OCI-LY1 (cell line): ENCODE measurements around the gene MED15.

Experiments used
- EZH2 ChIP-seq: fragments of 200-600 bp; sonication (generic), shearing (Covaris generic); IDR thresholded peaks from 2 replicates; pipeline ENCODE4 v1.8.0; 2017; ENCODE audit warnings: borderline replicate concordance, mixed run types, mild to moderate bottlenecking, antibody characterized with exemption, low read length, moderate library complexity, mixed read lengths
- TF ChIP-seq, protein P1 (sequence below): fragments of 200-600 bp; sonication (generic), shearing (Covaris generic); IDR thresholded peaks from 2 replicates; pipeline ENCODE4 v1.5.1; 2017; ENCODE audit warnings: mild to moderate bottlenecking, antibody characterized with exemption, low read length, moderate library complexity, mixed read lengths

DNA sequence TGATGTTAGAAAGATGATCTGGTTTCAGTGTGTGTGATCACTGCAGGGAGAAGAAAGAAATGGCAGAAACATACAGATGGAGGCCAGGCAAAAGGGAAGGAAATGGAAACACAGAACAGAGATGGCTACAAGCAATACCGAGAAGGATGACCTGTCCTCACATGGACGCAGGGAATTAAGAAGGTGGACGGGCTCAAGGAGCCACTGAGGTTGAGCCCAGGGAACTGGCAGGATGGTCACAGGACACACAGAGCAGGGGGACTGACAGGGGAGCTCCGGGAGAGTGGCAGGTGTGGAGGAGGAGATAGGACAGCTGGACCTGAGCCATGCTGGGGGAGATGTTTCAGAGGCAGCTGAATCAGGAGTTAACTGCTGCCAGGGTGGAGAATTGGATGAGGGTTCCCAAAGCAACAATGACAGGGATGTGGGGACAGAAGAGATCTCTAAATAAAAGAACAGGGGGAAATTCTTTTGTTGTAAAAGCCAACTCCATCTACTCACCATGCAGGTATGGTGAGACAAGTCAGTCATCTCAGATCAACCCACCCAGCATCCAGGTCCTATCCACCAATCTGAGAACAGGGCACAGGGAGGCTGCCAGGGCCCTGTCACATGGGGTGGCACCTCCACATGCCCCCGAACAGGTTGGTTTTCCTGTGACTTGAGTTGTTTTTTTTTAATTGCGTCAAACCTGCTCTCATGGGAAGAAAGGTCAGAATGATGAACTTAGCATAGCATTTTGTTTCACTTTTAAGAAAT lies 38.1 kb upstream of the MED15 start:
- TF ChIP-seq, protein P1, sequence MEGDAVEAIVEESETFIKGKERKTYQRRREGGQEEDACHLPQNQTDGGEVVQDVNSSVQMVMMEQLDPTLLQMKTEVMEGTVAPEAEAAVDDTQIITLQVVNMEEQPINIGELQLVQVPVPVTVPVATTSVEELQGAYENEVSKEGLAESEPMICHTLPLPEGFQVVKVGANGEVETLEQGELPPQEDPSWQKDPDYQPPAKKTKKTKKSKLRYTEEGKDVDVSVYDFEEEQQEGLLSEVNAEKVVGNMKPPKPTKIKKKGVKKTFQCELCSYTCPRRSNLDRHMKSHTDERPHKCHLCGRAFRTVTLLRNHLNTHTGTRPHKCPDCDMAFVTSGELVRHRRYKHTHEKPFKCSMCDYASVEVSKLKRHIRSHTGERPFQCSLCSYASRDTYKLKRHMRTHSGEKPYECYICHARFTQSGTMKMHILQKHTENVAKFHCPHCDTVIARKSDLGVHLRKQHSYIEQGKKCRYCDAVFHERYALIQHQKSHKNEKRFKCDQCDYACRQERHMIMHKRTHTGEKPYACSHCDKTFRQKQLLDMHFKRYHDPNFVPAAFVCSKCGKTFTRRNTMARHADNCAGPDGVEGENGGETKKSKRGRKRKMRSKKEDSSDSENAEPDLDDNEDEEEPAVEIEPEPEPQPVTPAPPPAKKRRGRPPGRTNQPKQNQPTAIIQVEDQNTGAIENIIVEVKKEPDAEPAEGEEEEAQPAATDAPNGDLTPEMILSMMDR: no peak
- no peak for TF ChIP-seq EZH2
